ENCODE measurements around the gene ITGAV. TPM values are rescaled to one million over a fixed set of nuclear protein-coding genes. Genes with fewer than 3 reads are reported as not detected.

Gene ITGAV
- total RNA-seq, 3 donors from 2014 or later = 107 to 125 (median 117) TPM

- Histone ChIP-seq H3K4me1 (no peaks in the 10 kb centered on the region), H3K4me3 (no peak overlapping the region), H3K36me3 (no peaks in the 10 kb centered on the region), H3K27ac (no peak overlapping the region), H3K9me3 (peaks cover 0 to 6% of the 10 kb centered on the region in 2 donors), H3K27me3 (no peaks in the 10 kb centered on the region)
- intact Hi-C loops (cut with DNase I; ENCODE audit: low total_unique reads) = no loop called here
- no peak for DNase-seq (ENCODE audit: low spot score in 2 of 2)
- no peak for TF ChIP-seq CTCF (IDR thresholded peaks at IDR 0.05)
Observed at GRCh38 chr2:186691231-186691630, 101.4 kb downstream of the ITGAV start.

GRCh38 chr2:186691900-186692299 lies 102.0 kb downstream of the ITGAV start:
- no peak overlapping the region for H3K27ac ChIP-seq
- peaks cover 0 to 6% of the 10 kb centered on the region in 2 donors for H3K9me3 ChIP-seq

GRCh38 chr2:186693446-186693832 lies 103.6 kb downstream of the ITGAV start:
- intact Hi-C loops (cut with DNase I; ENCODE audit: low total_unique reads) = no loop called here
- Histone ChIP-seq H3K36me3 (no peaks in the 10 kb centered on the region), H3K27me3 (no peaks in the 10 kb centered on the region), H3K4me1 (no peaks in the 10 kb centered on the region), H3K27ac (peak overlapping the region; percentile 56 to 79), H3K4me3 (peak overlapping the region; percentile 67 to 86 (median 72)), H3K9me3 (no peaks in the 10 kb centered on the region)
- no peak for DNase-seq (ENCODE audit: low spot score in 2 of 2)
- TF ChIP-seq POLR2AphosphoS5 (IDR thresholded peaks at IDR 0.05) = no peak
- no peak for TF ChIP-seq CTCF (IDR thresholded peaks at IDR 0.05)
- TF ChIP-seq POLR2A (IDR thresholded peaks at IDR 0.05) = no peak

More at GRCh38 chr2:186691900-186692299, 102.0 kb downstream of the ITGAV start:
- no peaks in the 10 kb centered on the region for H3K4me1 ChIP-seq
- DNase-seq (ENCODE audit: low spot score in 2 of 2) = no peak
- TF ChIP-seq CTCF (IDR thresholded peaks at IDR 0.05) = no peak
- no peak for TF ChIP-seq POLR2AphosphoS5 (IDR thresholded peaks at IDR 0.05)
- no peak for TF ChIP-seq POLR2A (IDR thresholded peaks at IDR 0.05)
- H3K27me3 ChIP-seq = no peaks in the 10 kb centered on the region
- H3K36me3 ChIP-seq = no peaks in the 10 kb centered on the region
- H3K4me3 ChIP-seq = no peak overlapping the region
- intact Hi-C loops (cut with DNase I; ENCODE audit: low total_unique reads) = no loop called here

GRCh38 chr2:186695081-186695756 lies 105.4 kb downstream of the ITGAV start:
- H3K36me3 ChIP-seq = no peaks in the 10 kb centered on the region
- H3K27me3 ChIP-seq = no peaks in the 10 kb centered on the region
- no peak for DNase-seq (ENCODE audit: low spot score in 2 of 2)
- peak overlapping the region; percentile 67 to 86 (median 72) for H3K4me3 ChIP-seq
- no peaks in the 10 kb centered on the region for H3K9me3 ChIP-seq
- H3K4me1 ChIP-seq = no peaks in the 10 kb centered on the region
- intact Hi-C loops (cut with DNase I; ENCODE audit: low total_unique reads) = no loop called here
- H3K27ac ChIP-seq = peak overlapping the region in 1 of 2 donors; percentile 41
- TF ChIP-seq CTCF (IDR thresholded peaks at IDR 0.05) (no peak), POLR2AphosphoS5 (IDR thresholded peaks at IDR 0.05) (no peak), POLR2A (IDR thresholded peaks at IDR 0.05) (no peak)

- H3K4me3 ChIP-seq = no peak overlapping the region
- DNase-seq (ENCODE audit: low spot score in 2 of 2) = no peak
- no peaks in the 10 kb centered on the region for H3K4me1 ChIP-seq
- intact Hi-C loops (cut with DNase I; ENCODE audit: low total_unique reads) = no loop called here
- H3K27ac ChIP-seq = no peak overlapping the region
- no peaks in the 10 kb centered on the region for H3K36me3 ChIP-seq
- no peaks in the 10 kb centered on the region for H3K9me3 ChIP-seq
- no peaks in the 10 kb centered on the region for H3K27me3 ChIP-seq
- TF ChIP-seq POLR2AphosphoS5 (IDR thresholded peaks at IDR 0.05) = no peak
Observed at GRCh38 chr2:186696290-186696689, 106.4 kb downstream of the ITGAV start.
